Osteoblast (primary cell): Measurements from ENCODE around the gene ACP6. TPM values are rescaled to one million over a fixed set of nuclear protein-coding genes. Genes with fewer than 3 reads are reported as not detected.
A peak's percentile ranks its signal among the peaks of the same experiment; 100 is the strongest.

Experiments
- DNase-seq: peaks from one replicate; pipeline ENCODE4 v3.0.0; 2011; ENCODE audit warnings: low spot score, mixed read lengths; ENCODE audit not compliant: insufficient read length; ENCODE audit errors: missing footprints
- H2AFZ ChIP-seq: 2 replicates; pipeline ENCODE4 v1.6.0; 2011; ENCODE audit warnings: mild to moderate bottlenecking, low read length
- H3K27ac ChIP-seq: 2 replicates; pipeline ENCODE4 v1.5.1; 2011; ENCODE audit warnings: mild to moderate bottlenecking, low read depth, low read length, moderate library complexity
- H3K27me3 ChIP-seq: 2 replicates; pipeline ENCODE4 v1.6.0; 2012; ENCODE audit warnings: mild to moderate bottlenecking, control low read depth, inconsistent platforms, low read length, moderate library complexity; ENCODE audit not compliant: insufficient read depth
- H3K36me3 ChIP-seq: 2 replicates; pipeline ENCODE4 v1.5.1; 2011; ENCODE audit warnings: mild to moderate bottlenecking, low read length, control low read depth, moderate library complexity; ENCODE audit not compliant: insufficient read depth
- H3K4me1 ChIP-seq: 2 replicates; pipeline ENCODE4 v1.5.1; 2011; ENCODE audit warnings: mild to moderate bottlenecking, low read length, control low read depth, moderate library complexity; ENCODE audit not compliant: insufficient read depth
- H3K4me2 ChIP-seq: 2 replicates; pipeline ENCODE4 v1.6.0; 2011; ENCODE audit warnings: mild to moderate bottlenecking, low read length; ENCODE audit not compliant: insufficient read depth
- H3K4me3 ChIP-seq: fragments of 200-600 bp; sonication (generic); 3 replicates; pipeline ENCODE4 v1.5.1; 2012; ENCODE audit warnings: mild to moderate bottlenecking, low read length, inconsistent platforms; ENCODE audit not compliant: insufficient read depth
- H3K79me2 ChIP-seq: 2 replicates; pipeline ENCODE4 v1.6.0; 2012; ENCODE audit warnings: mild to moderate bottlenecking, low read length, control low read depth, inconsistent platforms; ENCODE audit not compliant: insufficient read depth
- H3K9me3 ChIP-seq: 2 replicates; pipeline ENCODE4 v1.5.1; 2011; ENCODE audit warnings: low read depth, low read length, control low read depth
- H4K20me1 ChIP-seq: 2 replicates; pipeline ENCODE4 v1.6.0; 2012; ENCODE audit warnings: mild to moderate bottlenecking, low read length, control low read depth; ENCODE audit not compliant: insufficient read depth
- total RNA-seq: library from RNA; depleted of rRNA; stranded (reverse); fragments of >200 nt; gene quantifications from 2 replicates; pipeline ENCODE4 v1.2.3, GENCODE V29; 2012
- TF ChIP-seq, protein P1 (sequence below): IDR thresholded peaks from 2 replicates; pipeline ENCODE4 v1.5.1; 2011; ENCODE audit warnings: mild to moderate bottlenecking, low read depth, low read length, moderate library complexity; ENCODE audit errors: extremely low read depth

The ACP6 gene
- total RNA-seq, result 6.9 and 9.1 TPM in 2 replicates

DNA sequence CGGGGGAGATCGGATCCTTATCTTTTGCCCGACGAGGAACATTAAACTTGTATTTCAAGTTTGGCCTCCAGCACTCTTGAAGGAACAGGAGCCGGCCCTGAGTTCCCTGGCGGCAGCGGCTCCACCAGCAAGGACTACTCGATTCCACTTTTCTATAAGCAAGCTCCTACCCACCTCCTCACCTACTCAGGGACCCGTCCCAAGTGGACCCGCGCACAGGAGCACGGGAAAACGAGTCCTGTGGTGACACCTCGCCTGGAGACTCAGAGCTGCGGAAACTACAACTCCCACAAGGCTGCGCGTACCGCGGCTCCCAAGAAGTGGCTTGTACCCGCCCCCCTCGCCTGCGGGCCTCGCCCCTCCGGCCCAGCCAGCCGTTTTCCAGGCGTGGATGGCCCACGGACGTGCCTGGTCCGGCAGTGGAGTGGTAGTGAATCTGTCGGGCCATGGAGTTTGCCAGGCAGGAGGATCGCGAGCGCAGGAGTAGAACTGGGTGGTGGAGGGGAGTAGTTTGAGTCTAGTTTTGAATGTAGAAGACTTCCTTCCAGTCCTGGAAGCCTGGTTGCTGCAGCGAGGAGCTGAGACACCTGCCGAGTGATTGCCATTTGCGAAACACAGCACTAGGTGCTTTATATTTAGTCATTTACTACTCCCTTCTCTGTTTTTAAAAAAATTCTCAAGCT is at the start of gene ACP6:
Gene ACP6, minus strand, starts transcription at position 206 of the 683 bp plus-strand sequence. CDS start 476 bp downstream, outside the sequence.
- Histone ChIP-seq H3K36me3 (no peaks in the 10 kb centered on the region), H3K27me3 (no peaks in the 10 kb centered on the region), H3K27ac (peak within 1 kb of the TSS; percentile 33), H2AFZ (peak within 1 kb of the TSS; percentile 95), H4K20me1 (no peaks in the 10 kb centered on the region), H3K4me2 (peak within 1 kb of the TSS; percentile 83), H3K79me2 (peaks cover 6% of the 10 kb centered on the region), H3K4me1 (peaks cover 13% of the 10 kb centered on the region), H3K4me3 (peak within 1 kb of the TSS; percentile 84), H3K9me3 (no peaks in the 10 kb centered on the region)
- DNase-seq, result peak; percentile 98
- TF ChIP-seq, protein P1, sequence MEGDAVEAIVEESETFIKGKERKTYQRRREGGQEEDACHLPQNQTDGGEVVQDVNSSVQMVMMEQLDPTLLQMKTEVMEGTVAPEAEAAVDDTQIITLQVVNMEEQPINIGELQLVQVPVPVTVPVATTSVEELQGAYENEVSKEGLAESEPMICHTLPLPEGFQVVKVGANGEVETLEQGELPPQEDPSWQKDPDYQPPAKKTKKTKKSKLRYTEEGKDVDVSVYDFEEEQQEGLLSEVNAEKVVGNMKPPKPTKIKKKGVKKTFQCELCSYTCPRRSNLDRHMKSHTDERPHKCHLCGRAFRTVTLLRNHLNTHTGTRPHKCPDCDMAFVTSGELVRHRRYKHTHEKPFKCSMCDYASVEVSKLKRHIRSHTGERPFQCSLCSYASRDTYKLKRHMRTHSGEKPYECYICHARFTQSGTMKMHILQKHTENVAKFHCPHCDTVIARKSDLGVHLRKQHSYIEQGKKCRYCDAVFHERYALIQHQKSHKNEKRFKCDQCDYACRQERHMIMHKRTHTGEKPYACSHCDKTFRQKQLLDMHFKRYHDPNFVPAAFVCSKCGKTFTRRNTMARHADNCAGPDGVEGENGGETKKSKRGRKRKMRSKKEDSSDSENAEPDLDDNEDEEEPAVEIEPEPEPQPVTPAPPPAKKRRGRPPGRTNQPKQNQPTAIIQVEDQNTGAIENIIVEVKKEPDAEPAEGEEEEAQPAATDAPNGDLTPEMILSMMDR, result no peak

DNA sequence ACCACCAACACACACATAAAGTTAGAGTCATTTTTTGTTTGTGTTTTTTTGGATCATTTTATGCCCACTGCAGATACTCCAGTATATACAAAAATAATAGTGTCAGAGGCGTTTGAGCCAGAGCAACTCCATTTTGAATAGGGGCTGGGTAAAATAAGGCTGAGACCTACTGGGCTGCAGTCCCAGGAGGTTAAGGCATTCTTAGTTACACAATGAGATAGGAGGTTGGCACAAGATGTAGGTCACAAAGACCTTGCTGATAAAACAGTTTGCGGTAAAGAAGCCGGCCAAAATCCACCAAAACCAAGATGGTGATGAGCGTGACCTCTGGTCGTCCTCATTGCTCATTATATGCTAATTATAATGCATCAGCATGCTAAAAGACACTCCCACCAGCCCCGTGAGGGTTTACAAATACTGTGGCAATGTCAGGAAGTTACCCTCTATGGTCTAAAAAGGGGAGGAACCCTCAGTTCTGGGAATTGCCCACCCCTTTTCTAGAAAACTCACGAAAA is 49.4 kb upstream of the ACP6 start:
- no peaks in the 10 kb centered on the region for H3K36me3 ChIP-seq
- no peaks in the 10 kb centered on the region for H3K9me3 ChIP-seq
- DNase-seq, result no peak
- no peak overlapping the region for H2AFZ ChIP-seq
- no peak overlapping the region for H3K27ac ChIP-seq
- peaks cover 2% of the 10 kb centered on the region for H3K27me3 ChIP-seq
- no peaks in the 10 kb centered on the region for H3K4me1 ChIP-seq
- H3K79me2 ChIP-seq, result no peaks in the 10 kb centered on the region
- no peak overlapping the region for H3K4me3 ChIP-seq
- no peak overlapping the region for H3K4me2 ChIP-seq
- H4K20me1 ChIP-seq, result no peaks in the 10 kb centered on the region
- TF ChIP-seq, protein P1, result no peak

DNA sequence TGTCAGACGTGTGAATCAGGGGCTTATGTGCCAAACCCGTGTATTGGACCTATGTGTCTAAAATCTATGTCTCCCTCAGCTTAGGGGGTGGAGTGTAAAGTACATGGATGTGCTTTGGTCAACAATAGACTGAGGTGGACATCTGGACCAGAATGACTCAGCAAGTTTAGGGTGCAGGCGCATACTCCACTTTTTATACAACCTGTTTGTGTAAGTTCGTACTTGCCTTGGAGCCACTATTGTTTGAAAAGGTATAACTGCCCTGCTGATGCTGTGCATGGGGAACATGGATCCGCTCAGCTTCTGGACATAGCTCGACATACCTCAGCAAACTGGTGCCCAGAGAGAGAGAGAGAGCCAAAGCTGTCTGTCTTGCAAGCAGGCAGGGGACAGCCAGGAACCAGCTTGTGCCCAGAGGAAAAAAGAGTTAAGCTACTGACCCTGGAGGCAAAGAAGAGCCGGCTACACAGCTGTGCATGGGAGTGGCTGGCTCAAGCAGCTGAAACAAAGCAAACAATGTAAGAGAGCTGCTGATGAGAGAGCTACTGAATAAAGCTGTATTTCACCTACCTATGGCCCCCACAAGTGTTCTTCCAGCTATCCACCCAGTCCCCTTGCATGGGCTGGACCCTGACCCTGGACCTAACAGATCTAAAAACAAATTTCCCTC is 48.8 kb upstream of the ACP6 start:
- Histone ChIP-seq H3K4me1 (no peaks in the 10 kb centered on the region), H4K20me1 (no peaks in the 10 kb centered on the region), H3K36me3 (no peaks in the 10 kb centered on the region), H3K9me3 (no peaks in the 10 kb centered on the region), H3K27me3 (peaks cover 2% of the 10 kb centered on the region), H3K4me3 (no peak overlapping the region), H3K27ac (no peak overlapping the region), H2AFZ (no peak overlapping the region), H3K79me2 (no peaks in the 10 kb centered on the region), H3K4me2 (no peak overlapping the region)
- TF ChIP-seq, protein P1, result no peak
- no peak for DNase-seq

DNA sequence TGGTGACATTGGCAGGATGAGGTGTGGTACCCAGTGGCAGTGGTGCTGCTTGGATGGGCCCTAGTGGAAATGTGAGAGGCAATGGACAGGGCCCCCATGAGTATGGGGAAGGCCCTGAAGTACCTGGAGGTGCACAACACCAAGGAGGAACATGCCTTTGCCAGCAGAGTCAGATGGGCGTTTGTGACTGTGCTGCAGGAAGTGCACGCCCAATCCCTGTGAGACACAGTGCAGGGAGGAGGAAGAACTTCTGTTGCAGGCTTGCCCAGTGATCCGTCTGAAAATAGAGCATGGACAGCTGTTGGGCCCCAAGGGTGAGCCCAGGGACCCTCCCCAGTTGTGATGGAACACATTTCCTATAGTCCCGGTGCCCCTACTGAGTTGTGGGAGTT is 47.4 kb upstream of the ACP6 start:
- no peaks in the 10 kb centered on the region for H3K4me1 ChIP-seq
- no peak overlapping the region for H3K4me2 ChIP-seq
- peaks cover 2% of the 10 kb centered on the region for H3K27me3 ChIP-seq
- no peak overlapping the region for H3K27ac ChIP-seq
- H3K9me3 ChIP-seq, result no peaks in the 10 kb centered on the region
- H4K20me1 ChIP-seq, result no peaks in the 10 kb centered on the region
- no peaks in the 10 kb centered on the region for H3K36me3 ChIP-seq
- H2AFZ ChIP-seq, result no peak overlapping the region
- no peaks in the 10 kb centered on the region for H3K79me2 ChIP-seq
- DNase-seq, result no peak
- H3K4me3 ChIP-seq, result no peak overlapping the region
- TF ChIP-seq, protein P1, result no peak
